GF-D8 (cell line): ENCODE results near the gene SLC39A5.
"Not testable (repeated sequence)": the region's sequence is repeated elsewhere in the genome, so short reads cannot be mapped to it uniquely, and the experiment has no call there.

Experiments
- DNase-seq: peaks from one replicate; lab custom pipeline; 2025; lab: John Stamatoyannopoulos, UW

Gene SLC39A5, protein sequence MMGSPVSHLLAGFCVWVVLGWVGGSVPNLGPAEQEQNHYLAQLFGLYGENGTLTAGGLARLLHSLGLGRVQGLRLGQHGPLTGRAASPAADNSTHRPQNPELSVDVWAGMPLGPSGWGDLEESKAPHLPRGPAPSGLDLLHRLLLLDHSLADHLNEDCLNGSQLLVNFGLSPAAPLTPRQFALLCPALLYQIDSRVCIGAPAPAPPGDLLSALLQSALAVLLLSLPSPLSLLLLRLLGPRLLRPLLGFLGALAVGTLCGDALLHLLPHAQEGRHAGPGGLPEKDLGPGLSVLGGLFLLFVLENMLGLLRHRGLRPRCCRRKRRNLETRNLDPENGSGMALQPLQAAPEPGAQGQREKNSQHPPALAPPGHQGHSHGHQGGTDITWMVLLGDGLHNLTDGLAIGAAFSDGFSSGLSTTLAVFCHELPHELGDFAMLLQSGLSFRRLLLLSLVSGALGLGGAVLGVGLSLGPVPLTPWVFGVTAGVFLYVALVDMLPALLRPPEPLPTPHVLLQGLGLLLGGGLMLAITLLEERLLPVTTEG

DNA sequence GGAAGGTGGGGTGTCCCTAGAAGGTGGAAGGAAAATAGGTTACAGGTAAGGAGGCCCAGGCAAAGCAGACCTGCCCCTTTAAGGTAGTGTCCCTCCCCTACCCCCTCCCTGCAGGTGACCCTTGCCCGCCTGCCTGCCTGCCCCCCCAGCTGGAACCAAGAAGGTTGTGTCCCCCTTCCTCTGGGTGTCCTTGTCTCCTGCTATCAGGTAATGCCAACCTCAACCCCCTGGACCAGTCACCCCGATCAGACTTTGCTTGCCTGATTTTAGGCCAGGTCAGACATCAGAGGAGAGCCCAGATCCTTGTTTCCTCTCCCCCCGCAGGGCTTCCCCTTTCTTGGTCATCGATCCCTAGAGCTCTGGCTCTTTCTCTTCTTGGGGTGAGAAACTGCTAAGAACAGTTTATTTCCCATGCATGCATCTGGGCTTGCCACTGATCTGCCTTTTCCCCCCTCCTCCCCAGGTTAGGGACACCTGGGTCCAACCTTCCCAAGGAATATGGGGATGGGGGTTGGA, at the start of gene SLC39A5:
Gene SLC39A5 (plus strand): TSS at position 136 of the 516 bp plus-strand sequence. CDS start 1,224 bp downstream, outside the sequence.
- no peak for DNase-seq

DNA sequence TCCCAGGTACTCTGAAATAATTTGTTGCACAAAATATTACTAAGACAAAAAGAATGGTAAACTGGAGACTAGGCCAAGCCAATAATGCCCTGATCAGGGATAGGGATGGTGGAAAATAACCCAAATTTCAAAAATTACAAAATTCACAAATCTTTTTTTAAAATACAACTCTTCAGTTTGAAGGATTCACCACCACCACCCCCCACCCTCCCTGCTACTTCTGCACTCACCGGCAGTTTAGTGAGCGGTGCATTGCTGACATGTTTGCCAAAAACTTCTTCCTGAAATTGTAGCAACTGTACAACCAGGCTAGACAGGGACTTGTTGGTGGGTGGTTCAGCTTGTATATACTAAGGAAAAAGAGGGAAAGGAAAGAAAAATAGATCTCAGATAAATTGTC, 42.9 kb upstream of the SLC39A5 start:
- DNase-seq = no peak

DNA sequence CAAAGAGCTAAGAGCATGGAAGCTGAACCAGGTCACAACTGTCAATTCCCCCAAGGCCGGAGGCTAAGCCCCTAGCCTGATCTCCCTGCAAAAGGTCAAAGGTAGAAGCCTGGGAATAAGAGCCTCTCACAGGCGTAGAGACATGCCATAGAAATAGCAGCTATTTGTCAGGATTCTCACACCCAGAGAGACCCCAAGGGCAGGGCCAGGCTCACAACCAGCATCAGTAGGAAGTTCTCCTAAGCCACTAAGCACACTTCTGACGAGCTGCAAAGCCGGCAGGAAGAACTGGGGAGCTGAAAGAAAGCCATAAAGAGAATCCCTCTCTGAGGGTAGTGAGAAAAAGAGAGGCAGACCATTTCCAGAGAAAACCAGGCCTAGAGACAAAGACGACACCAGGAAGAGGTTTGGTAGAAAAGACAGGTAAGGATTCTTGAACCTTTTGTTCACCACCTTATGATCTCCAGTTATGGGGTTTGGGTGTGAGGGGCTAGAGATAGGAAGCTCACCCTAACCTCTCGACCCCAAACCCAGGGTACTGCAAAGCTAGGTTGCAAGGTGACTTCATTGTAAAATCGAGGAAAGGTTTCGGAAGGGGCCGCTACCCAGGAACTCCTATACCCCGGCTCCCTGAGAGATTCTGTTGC, 41.6 kb upstream of the SLC39A5 start:
- no peak for DNase-seq

DNA sequence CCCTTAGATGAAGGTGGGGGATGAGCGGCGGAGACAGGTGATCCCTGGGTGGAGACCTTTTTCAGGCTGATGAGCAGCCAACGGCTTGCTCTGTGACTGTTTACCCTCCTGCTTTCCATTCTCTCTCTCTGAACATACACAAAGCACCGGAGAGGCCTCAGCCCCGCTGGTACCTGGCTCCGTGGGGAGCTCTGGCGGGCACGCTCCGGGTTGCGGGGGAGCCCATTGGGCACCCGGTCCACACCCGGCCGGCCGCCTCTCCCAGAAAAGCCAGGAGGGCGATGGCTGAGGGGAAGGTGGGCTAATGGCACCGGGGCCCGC, 41.1 kb upstream of the SLC39A5 start:
- no peak for DNase-seq

DNA sequence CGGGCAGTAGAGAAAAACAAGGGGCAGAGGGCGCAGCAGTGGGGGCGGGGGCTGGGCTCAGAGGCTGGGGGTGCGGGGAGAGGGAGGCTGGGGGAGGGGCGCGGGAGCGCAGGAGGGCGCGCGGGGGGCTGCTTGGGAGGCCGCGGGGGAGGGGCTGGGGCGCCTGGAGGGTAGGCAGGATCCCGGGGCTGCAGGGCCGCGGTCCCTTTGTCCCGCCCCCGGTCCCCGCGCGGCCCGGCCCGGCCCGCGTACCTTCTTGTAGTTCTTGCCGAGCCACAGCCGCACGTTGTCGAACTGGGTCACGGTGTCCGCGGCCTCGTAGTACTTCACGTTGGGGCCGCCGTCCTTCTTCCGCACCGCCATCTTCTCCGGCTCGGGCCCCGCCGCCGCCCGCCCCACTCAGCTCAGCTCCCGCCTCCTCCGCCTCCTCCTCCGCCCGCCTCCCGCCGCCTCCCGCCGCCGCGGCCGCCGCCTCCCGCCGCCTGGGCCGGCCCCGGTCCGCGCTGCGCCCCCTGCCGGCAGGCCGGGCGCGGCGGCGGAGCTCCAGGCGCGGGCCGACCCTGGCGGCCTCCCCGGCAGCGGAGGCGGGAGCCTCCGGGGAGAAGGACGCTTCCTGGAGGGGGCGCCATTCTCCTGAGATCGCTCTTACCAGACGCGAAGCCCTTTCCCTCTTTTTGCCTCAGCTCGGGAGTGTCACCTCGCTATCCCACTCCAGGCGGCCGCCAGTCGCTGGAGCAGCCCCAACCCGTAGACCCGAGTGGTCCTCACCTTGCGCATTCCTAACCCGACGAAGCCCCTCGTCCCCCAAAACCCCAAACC, 40.5 kb upstream of the SLC39A5 start, which contains the start of gene SMARCC2:
Gene SMARCC2 (minus strand): TSS at position 385 of the 819 bp plus-strand sequence. CDS start 22 bp downstream, at position 363.
- peak; percentile 73 for DNase-seq

DNA sequence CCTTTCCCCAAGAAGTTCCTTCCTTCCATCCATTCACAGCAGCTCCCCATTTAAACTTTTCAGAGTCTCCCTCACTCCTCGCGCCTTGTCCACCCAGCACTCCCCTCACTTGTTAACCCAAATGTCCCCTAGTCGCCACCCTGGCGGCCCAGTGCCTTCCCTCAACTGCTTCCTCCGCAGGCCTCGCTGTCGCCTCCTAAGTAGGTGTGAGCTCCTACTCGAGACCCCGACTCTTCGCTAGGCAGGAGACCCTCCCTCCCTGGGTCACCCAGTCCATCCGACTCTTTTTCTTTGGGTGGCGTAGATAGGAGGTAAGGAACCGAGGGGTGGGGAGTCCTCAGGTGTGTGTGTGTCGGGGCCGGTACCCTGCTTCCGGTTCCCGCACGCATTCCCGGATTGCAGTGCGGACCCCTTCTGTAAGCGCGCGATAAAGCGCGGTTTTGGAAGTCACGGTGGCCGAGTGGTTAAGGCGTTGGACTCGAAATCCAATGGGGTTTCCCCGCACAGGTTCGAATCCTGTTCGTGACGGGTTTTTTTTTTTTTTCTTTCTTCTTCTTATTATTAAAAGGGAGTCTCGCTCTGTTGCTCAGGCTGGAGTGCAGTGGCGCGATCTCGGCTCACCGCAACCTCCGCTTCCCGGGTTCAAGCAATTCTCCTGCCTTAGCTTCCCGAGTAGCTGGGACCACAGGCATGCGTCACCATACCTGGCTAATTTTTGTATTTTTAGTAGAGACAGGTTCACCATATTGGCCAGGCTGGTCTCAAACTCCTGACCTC, 39.7 kb upstream of the SLC39A5 start:
- peak; percentile 62 for DNase-seq

DNA sequence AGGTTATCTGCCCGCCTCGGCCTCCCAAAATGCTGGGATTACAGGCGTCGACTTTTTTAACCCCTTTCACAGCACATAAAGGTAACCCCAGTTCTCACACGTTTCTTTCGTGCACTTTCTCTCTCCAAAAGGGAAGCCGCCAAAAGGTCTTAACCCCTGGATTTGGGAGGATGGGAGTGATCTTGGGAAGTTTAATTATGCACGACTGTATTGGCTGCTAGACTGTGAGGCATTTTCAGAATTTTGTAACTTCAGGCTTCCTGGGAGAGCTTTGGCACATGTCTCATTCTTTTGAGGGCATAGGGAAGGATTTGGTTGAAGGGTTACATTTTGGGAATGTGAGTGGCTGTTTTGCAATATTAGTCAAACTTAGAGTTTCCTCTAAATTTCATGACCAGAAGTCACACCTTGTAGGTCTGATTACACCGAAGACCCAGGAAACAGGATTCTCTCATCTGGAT, 39.1 kb upstream of the SLC39A5 start:
- no peak for DNase-seq

DNA sequence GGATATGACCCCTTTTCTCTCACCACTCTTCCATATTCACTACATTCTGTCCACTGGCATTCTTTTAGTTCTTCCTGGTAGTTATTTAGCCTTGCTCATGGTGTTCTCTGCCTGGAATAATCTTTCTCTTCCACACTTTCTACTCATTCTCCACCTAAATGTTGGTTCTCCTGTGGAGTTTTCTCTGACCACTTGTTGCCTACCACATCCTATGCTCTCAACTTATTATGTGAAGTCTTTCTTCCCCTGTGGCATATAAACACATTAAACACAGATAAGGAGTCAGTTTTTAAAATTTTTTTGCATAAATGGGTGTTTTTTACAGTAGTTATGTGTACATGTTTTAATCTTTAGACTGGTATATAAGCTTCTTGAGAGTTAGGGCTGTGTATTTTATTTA, 37.3 kb upstream of the SLC39A5 start:
- DNase-seq = no peak

DNA sequence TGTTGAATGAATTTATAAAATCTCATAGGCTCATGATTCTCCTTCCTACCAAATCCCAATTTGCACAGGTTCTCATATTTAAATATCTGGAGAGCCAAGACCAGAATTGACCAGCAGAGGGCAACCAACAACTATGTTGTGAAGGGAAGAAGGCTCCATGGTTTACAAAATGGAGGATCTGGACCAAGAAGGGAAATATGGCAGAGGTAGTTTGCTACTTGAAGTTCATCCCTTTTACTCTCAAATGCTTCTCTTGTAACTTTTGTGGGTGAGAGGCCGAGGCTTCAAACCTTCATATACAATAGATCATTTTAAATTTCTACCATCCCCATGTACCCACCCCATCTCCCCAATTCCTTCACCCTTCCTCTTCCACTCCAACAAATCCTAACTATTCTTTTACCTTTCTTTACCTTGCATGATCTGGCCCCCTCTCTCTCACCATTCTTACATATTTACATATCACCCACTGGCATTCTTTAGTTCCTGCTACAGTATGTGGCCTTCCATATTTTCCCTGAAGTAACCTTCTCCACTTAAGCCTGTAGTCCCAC, 36.7 kb upstream of the SLC39A5 start:
- peak; percentile 52 for DNase-seq

DNA sequence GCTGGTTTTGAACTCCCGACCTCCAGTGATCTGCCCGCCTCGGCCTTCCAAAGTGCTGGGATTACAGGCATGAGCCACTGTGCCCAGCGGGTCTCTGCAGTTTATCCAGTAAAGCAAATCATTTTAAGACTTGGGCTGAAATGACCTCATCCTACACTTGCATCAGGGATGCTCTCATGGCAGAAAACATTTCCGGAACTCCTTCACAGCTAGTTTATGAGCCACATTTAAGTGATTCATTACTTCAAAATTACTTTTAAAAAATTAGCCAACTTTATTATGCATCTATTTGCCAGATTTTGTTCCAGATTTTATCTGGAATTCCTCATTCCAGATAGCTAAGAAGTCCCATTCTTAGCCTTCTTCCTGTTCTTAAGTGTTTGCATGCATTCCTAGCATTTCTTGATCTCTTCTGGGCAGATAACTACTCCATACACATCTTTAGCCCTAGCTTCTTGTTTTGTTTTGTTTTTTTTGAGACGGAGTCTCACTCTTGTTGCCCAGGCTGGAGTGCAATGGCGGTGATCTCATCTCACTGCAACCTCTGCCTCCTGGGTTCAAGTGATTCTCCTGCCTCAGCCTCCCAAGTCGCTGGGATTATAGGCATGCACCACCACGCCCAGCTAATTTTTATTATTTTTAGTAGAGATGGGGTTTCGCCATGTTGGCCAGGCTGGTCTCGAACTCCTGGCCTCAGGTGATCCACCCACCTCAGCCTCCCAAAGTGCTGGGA, 32.9 kb upstream of the SLC39A5 start:
- DNase-seq = not testable (repeated sequence)

DNA sequence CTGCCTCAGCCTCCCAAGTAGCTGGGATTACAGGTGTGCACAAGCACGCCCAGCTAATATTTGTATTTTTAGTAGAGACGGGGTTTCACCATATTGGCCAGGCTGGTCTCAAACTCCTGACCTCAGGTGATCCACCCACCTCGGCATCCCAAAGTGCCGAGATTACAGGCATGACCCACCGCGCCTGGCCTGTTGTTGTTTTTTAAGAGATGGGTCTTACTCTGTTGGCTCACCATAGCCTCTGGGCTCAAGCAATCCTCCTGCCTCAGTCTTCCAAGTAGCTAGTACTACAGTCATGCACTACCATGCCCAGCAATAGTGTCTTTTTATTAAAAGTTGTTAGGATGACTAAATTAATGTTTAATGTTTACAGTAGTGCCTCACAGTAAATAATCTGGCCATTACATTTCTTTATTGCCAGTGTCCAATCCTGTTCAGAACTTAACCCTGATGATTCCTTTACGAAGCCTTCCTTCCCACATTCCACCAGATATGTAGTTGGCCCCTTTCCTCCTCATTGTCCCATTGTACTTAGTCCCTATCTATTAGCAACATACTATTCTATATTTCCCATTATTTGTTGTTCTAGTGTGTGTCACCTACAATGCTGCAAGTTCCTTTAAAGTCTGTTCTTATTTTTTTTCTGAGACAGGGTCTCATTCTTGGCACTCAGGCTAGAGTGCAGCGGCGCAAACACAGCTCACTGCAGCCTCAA, 31.8 kb upstream of the SLC39A5 start:
- DNase-seq = no peak

DNA sequence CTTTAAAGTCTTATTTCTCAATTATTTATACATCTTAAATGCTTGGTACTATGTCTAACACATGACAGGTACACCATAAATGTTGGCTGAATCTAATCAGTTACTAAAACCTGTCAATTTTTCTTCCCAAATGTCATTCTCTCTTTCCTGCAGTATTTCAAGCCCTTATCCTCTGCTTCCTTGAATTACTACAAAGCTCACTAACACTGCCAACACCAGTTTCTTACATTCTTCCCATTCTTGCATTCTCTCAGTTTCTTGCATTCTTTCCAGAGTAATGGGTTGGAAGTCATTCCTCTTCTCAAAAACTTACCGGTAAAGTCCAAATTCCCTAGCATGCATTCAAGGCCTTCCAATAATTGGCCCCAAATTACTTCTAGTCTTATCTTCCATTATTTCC, 31.0 kb upstream of the SLC39A5 start:
- no peak for DNase-seq

DNA sequence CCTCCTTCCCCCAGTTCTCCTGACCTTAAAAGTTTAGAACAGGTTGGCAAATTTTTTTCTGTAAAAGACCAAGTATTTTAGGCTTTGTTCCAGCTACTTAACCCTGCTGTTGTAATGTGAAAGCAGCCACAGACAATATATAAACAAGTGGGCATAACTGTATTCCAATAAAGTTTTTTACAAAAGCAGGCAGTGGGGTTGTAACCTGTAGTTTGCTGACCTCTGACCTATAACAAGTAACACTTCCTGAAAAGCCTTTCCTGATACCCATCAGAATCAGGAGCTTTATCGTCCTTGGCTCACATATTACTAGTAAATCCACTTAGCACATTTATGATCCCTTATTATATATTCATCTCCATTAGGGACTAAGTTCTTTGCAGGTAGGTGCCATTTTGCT, 27.5 kb upstream of the SLC39A5 start:
- no peak for DNase-seq

DNA sequence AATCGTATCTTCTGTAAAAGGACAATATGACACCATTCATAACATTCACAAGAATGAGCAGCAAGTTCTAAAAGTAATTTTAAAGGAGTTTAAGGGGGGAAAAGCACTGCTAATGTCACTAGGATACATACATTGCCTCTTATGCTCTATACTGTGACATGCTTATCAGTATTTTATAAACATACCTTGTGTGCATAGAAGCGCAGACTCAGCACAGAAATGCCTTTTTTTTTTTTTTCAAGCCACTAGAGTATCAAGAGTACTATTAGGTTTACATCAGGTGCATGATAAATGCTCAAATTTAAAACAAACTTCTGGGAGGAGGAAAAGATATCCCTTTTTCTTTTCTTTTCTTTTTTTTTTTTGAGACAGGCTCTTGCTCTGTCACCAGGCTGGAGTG, 27.0 kb upstream of the SLC39A5 start:
- no peak for DNase-seq

DNA sequence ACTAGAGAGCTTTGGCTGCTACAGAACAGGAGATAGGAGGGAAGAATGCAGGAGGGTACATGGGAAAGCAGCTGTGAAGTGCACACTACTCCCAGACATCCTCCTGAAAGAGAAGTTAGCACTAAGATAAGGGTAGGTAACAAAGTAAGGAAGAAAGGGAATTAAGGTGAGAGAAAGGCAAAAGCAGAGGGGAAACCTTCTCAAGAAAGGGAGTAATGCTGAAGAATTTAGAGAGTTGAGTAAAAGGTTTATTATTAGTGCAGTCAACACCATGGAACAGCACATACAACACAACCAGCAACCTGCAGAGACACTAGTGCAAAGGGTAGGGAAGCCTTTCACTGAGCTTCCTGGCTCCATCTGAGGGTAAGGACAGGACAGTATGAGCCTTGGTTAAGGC, 25.6 kb upstream of the SLC39A5 start:
- no peak for DNase-seq

DNA sequence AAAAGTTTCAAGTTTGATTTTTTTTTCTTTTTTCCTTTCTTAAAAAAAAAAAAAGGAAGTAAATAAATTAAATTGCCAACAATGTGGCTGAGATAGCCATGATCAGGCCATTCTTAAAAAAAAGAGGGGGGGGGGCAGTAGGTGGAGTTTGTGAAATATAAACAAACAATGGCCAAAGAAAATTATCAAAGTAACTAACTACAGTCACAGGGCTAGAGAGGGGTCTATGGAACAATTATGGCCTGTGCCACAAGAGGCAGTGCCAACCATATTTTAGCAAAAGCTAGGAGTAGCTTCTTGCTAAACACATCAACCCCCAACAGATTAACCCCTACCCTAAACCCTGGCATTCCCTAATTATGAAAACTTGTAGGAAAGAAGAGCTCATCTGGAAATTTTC, 24.4 kb upstream of the SLC39A5 start:
- DNase-seq = no peak

DNA sequence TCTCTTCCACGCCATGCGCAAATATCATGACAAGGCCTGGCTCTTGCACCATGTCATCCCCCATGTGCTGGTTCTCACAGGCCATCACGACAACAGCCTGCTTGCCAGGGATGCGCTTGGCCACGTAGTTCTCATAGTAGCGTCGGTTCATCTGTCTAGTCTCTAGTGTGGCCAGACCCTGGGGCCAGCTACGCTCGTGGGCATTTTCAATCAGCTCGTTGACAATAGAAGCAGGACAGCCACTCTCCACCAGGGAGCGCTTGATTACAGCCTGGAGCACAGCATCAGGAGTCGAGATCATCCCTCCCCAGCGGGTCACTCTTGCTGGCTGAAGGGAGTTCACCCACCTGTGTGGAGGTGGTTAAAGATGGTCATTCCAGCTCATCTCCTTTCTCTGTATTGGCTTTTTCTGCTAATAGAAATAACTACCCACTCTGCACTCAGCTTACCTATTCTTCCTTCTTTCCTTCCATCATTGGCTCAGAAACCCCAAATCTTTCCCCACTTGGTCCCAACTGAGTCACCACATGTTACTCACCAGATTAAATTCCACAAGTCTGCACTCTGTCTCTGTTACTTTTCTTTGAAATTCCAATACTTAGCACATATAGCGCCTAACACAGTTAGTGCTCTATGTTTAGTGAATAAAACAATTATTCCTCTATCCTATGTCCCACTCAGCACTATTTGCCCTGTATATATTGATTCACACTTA, 23.2 kb upstream of the SLC39A5 start:
- DNase-seq = no peak

DNA sequence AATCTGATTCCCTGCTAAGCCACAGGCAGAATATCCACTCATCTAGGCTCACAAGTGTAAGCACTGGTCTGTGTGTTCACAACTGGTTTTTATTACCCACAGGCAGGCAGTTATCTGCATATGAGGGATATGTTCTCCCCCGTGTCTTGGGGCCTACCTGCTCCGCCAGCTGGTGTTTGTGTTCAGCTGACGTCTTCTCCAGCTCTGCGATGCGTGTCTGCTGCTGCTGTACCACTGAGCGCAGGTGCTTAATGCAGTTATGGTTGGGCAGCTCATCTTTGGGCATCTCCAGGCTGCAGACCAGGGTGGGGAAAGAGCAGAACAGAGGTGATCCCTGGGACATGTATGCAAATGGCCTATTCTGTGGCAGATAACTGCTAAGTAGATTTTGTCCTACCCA, 21.8 kb upstream of the SLC39A5 start:
- DNase-seq = no peak

DNA sequence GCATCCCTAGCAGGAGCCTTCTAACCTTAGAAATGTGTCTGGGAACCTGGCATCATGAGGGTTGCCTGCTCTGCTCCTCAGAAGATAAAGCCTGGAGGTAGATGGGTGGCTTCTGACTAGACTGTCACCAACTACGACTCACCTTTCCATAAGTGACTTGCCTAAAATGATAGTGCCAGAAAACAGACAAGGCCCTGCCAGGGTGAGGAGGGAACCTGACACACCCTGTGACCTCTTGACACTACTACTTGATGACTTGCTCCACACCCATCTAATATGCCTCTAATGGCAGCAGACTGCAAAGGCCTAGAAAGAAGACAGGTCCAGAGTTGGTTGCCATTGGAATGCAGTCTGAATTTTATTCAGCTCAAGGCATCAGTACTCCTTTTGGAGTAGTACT, 17.5 kb upstream of the SLC39A5 start:
- DNase-seq = no peak
